COR-L47 (cell line): Measurements from ENCODE around the gene TCERG1L.
"Not testable (repeated sequence)": the region's sequence is repeated elsewhere in the genome, so short reads cannot be mapped to it uniquely, and the experiment has no call there.

Experiments
- DNase-seq: peaks from one replicate; lab custom pipeline; 2025; lab: John Stamatoyannopoulos, UW

TCERG1L gene

GRCh38 chr10:131186547-131187253 lies 124.8 kb downstream of the TCERG1L start:
- no peak for DNase-seq

GRCh38 chr10:131184503-131184902 lies 127.0 kb downstream of the TCERG1L start:
- DNase-seq: no peak

- DNase-seq: no peak
Measured at GRCh38 chr10:131183546-131184045, 127.9 kb downstream of the TCERG1L start.

GRCh38 chr10:131181456-131181855 lies 130.1 kb downstream of the TCERG1L start:
- DNase-seq: no peak

DNA sequence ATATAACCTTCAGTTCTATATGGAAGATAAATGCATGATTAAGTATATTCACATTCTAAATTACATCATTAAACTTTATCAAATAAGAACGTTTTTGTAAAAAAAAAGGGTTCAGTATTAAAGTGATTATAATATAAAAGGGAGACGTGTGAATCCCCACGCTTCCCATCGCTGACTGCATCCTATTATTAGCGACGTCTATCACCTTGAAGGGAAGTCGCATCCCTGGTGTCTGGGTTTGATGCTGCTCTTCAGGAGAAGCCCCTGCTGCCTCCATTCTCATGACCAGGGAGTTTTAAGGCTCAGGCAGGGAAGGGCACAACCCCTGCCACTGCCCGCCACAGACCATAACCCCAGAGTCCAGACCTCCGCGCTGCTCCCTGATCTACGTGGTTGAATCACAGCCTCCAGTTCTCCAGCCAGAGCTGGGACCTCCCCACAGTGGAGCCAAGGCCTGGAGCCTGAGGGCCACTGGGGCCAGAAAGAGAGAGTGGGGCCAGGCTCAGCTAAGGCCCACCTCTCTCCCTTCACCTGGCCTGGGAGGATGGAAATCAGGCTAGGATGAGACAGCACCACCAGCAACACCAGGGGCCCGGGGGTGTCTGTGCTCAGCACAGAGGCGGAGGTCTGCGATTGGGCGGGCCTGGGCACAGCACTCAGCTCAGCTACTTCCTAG lies 130.6 kb downstream of the TCERG1L start:
- DNase-seq: no peak

DNA sequence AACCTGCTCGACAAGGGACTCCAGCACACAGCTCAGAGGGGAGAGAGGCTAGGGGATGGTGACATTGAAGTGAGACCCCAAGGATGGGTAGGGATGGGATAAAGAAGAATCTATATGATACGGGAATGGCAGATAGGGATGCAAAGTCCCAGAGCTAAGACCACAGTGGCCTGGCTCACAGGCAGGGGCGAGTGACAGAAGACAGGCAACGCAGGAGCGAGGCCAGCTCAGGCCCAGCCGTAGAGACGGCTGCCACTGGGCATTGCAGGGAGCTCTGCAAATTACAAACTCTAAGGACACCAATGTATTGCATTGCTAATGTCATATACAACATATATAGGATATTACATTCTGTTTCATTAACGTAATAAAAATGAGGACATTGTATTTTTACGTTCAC lies 131.4 kb downstream of the TCERG1L start:
- DNase-seq: no peak

DNA sequence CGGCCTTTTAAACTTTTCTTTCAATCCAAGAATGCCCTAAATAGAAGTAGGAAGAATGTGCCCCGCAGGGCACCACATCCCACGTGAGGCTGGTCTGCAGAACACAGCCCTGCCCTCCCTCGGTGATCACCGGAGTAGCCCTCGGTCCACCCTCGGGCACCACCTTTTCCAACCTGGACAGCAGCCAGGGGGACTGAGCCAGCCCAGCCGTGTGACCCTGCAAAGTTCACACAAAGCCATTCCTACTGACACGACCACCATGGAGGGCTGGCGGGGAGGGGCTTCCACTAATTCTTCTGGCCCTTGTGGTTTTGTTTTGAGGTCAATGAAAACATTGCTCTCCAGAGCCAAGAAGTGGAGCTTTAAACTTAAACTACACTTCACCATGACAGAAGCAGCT lies 132.2 kb downstream of the TCERG1L start:
- DNase-seq: no peak

GRCh38 chr10:131178521-131179331 lies 132.8 kb downstream of the TCERG1L start:
- no peak for DNase-seq

DNA sequence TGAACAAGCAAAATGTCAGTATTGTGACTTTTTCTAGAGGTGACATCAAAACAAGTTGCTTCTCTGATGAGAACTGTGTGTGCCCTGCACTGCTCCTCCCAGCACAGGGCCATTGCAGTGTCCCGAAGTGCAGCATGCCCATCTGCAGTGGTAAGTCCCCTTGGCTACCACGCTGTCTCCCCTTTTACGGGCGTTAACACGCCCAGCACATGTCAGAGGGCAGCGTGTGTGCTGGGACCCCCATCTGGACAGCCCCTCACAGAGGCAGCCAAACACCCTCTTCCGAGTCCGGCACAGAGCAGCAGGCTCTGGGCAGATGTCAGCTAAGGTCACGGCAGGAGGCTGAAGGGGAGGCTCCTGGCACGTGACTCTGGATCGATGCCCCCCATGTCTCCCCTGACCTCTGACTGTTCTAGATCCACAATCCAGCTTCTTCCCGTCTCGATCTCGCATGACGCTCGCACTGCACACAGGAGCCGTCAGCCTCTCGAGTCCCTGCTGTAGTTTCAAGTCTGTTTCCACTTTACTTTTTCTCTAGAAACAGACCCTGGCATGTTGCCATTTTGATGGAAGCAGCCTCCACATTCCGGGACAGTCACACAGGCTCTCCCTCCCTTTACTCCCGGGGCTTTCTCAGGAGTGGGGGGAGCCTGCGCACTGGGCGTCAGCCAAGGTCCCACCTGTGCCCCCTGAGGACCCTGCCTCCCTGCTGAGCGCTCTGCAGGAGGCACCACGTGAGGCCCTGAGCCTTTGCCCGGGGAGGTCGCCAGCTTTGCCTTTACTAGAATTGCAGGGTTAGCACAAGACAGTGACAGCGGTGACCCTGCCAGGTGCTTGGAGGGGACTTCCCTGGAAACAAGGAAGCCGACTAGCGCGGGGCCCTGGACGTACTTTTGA lies 133.8 kb downstream of the TCERG1L start:
- DNase-seq: no peak

DNA sequence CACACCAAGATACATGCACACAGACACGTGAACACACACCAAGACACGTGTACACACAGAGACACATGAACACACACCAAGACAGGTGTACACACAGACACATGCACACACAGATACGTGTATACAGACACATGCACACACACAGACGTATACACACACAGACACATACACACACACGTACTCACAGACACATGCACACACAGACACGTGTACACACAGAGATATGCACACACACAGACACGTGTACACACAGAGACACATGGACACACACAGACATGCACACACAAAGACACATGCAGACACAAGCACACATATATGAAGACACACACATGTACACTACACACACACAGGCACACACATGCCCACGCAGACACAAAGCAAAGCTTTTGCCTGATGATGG lies 134.6 kb downstream of the TCERG1L start:
- no peak for DNase-seq

DNA sequence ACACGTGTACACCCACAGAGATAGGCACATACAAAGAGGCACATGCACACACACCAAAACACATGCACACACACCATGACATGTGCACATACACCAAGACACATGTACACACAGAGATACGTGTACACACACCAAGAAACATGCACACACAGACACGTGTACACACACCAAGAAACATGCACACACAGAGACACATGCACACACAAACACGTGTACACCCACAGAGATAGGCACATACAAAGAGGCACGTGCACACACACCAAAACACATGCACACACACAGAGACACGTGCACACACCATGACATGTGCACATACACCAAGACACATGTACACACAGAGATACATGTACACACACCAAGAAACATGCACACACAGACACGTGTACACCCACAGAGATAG lies 135.2 kb downstream of the TCERG1L start:
- DNase-seq: not testable (repeated sequence)

- no peak for DNase-seq
Measured at GRCh38 chr10:131175891-131176290, 135.6 kb downstream of the TCERG1L start.

GRCh38 chr10:131174651-131175540 lies 136.6 kb downstream of the TCERG1L start:
- no peak for DNase-seq

GRCh38 chr10:131174211-131174565 lies 137.3 kb downstream of the TCERG1L start:
- DNase-seq: no peak

- no peak for DNase-seq
Measured at GRCh38 chr10:131173484-131174210, 137.9 kb downstream of the TCERG1L start.

GRCh38 chr10:131172433-131172832 lies 139.1 kb downstream of the TCERG1L start:
- DNase-seq: no peak

- DNase-seq: no peak
Measured at GRCh38 chr10:131169146-131169545, 142.4 kb downstream of the TCERG1L start.

DNA sequence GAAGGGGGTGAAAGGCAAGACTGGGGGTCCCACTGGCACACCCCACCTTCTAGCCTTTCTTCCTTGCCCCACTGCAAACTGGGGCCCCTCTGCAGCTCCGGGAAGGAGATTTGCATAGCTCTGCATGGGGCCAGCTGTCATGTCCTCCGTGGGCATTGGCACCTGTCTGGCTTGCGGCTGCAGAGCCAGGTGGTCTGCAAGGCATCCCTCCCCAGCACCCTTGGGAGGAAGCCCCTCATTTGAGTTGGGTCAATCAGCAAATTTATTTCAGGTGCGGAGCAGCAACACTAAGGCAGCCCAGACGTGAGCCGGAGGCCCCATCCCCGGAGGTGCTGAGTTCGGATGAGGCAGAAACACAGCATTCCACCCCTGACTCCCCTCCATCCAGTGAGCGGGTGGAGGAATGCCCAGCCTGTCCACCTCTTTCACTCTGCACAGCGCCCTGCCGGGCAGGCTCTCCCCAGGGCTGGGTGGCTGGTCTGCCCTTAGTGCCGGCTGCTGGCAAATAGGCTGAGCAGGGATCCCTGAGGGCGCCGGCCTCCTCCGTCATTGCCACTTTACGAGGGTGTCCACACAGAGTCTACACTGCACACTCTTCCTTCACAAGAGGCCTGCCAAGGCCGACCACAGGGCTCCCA lies 143.2 kb downstream of the TCERG1L start:
- no peak for DNase-seq

GRCh38 chr10:131167036-131167860 lies 144.3 kb downstream of the TCERG1L start:
- no peak for DNase-seq
